HL-60 (cell line): ENCODE data around the gene EML5.

Experiments
- DNase-seq, 2 experiments: peaks; one replicate each; pipeline ENCODE4 v3.0.0-alpha.2; 2010 to 2020; ENCODE audit warnings: low read depth in 1 of 2, low spot score in 1 of 2
- H3K27ac ChIP-seq: fragments of 250-450 bp; sonication (Bioruptor Pico); replicated peaks from 2 replicates; pipeline ENCODE4 v1.5.1; 2020; ENCODE audit warnings: mild to moderate bottlenecking, moderate library complexity
- H3K27me3 ChIP-seq: fragments of 250-450 bp; sonication (Bioruptor Pico); 2 replicates; pipeline ENCODE4 v1.5.1; 2021; ENCODE audit warnings: mild to moderate bottlenecking, moderate library complexity; ENCODE audit not compliant: insufficient read depth, poor library complexity, severe bottlenecking
- H3K4me3 ChIP-seq: replicated peaks from 2 replicates; pipeline ENCODE4 v1.5.1; 2011; ENCODE audit warnings: mild to moderate bottlenecking, control low read depth, low read length; ENCODE audit not compliant: insufficient read depth
- GABPA ChIP-seq: IDR thresholded peaks from 2 replicates; pipeline ENCODE4 v1.6.1; 2012; ENCODE audit warnings: low read depth
- POLR2AphosphoS5 ChIP-seq: IDR thresholded peaks from 2 replicates; pipeline ENCODE4 v1.6.1; 2012; ENCODE audit warnings: low read depth
- SPI1 ChIP-seq: IDR thresholded peaks from 2 replicates; pipeline ENCODE4 v1.6.1; 2012; ENCODE audit warnings: low read depth, mild to moderate bottlenecking, borderline replicate concordance
- TF ChIP-seq, protein P1 (sequence below): IDR thresholded peaks from 2 replicates; pipeline ENCODE4 v1.6.1; 2012; ENCODE audit warnings: low read depth; ENCODE audit not compliant: insufficient replicate concordance
- TF ChIP-seq, protein P2 (sequence below): IDR thresholded peaks from one replicate; pipeline ENCODE4 v1.5.1; 2011; ENCODE audit warnings: low read length, control low read depth, inconsistent platforms; ENCODE audit not compliant: insufficient read depth

The EML5 gene

DNA sequence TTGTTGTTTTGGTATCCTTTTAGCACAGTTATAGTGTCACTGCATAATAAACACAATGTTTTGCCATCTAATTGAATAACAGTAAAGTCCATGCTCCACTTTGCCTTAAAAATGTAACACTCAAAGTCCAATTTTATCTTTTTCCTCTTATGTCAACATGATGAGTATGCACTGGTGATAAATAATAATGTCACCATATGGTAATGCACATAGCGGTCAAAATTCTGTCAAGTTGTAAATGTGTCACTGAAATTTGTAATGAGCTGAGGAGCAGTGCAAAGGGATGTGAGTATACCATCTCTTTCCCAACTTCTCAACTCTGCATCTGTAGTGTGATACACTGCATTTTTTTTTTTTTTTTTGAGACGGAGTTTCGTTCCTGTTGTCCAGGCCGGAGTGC lies 65.7 kb downstream of the EML5 start:
- no peak for DNase-seq

DNA sequence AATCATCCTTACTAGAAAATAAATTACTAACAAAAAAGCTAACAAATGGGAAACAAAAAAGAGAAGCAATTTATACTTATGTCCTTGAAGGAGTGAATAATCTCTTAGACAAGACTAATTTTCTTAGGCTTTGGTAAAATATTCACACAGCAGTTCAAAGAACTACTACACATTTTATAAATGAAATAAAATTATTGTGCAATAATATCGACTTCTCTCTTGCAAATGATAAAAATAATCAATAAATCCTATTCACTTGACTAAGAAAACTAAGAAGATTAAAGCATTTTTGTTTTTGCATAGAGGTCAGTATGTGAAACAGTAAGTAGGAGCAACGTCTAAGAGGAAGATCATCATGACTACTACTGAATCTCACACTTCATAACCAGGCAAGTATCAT lies 82.0 kb downstream of the EML5 start:
- no peak overlapping the region for H3K27ac ChIP-seq
- TF ChIP-seq, protein P1, sequence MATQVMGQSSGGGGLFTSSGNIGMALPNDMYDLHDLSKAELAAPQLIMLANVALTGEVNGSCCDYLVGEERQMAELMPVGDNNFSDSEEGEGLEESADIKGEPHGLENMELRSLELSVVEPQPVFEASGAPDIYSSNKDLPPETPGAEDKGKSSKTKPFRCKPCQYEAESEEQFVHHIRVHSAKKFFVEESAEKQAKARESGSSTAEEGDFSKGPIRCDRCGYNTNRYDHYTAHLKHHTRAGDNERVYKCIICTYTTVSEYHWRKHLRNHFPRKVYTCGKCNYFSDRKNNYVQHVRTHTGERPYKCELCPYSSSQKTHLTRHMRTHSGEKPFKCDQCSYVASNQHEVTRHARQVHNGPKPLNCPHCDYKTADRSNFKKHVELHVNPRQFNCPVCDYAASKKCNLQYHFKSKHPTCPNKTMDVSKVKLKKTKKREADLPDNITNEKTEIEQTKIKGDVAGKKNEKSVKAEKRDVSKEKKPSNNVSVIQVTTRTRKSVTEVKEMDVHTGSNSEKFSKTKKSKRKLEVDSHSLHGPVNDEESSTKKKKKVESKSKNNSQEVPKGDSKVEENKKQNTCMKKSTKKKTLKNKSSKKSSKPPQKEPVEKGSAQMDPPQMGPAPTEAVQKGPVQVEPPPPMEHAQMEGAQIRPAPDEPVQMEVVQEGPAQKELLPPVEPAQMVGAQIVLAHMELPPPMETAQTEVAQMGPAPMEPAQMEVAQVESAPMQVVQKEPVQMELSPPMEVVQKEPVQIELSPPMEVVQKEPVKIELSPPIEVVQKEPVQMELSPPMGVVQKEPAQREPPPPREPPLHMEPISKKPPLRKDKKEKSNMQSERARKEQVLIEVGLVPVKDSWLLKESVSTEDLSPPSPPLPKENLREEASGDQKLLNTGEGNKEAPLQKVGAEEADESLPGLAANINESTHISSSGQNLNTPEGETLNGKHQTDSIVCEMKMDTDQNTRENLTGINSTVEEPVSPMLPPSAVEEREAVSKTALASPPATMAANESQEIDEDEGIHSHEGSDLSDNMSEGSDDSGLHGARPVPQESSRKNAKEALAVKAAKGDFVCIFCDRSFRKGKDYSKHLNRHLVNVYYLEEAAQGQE, result no peak
- TF ChIP-seq, protein P2, sequence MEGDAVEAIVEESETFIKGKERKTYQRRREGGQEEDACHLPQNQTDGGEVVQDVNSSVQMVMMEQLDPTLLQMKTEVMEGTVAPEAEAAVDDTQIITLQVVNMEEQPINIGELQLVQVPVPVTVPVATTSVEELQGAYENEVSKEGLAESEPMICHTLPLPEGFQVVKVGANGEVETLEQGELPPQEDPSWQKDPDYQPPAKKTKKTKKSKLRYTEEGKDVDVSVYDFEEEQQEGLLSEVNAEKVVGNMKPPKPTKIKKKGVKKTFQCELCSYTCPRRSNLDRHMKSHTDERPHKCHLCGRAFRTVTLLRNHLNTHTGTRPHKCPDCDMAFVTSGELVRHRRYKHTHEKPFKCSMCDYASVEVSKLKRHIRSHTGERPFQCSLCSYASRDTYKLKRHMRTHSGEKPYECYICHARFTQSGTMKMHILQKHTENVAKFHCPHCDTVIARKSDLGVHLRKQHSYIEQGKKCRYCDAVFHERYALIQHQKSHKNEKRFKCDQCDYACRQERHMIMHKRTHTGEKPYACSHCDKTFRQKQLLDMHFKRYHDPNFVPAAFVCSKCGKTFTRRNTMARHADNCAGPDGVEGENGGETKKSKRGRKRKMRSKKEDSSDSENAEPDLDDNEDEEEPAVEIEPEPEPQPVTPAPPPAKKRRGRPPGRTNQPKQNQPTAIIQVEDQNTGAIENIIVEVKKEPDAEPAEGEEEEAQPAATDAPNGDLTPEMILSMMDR, result no peak
- no peak for TF ChIP-seq POLR2AphosphoS5
- no peak for TF ChIP-seq GABPA
- TF ChIP-seq SPI1, result no peak
- no peaks in the 10 kb centered on the region for H3K27me3 ChIP-seq
- no peak for DNase-seq
- H3K4me3 ChIP-seq, result no peak overlapping the region

More for the DNA sequence above, 65.7 kb downstream of the EML5 start:
- H3K27me3 ChIP-seq, result no peaks in the 10 kb centered on the region
- no peak overlapping the region for H3K27ac ChIP-seq
- no peak overlapping the region for H3K4me3 ChIP-seq
- TF ChIP-seq, protein P2, result no peak
- TF ChIP-seq SPI1, result no peak
- TF ChIP-seq POLR2AphosphoS5, result no peak
- TF ChIP-seq GABPA, result no peak
- TF ChIP-seq, protein P1, result no peak

DNA sequence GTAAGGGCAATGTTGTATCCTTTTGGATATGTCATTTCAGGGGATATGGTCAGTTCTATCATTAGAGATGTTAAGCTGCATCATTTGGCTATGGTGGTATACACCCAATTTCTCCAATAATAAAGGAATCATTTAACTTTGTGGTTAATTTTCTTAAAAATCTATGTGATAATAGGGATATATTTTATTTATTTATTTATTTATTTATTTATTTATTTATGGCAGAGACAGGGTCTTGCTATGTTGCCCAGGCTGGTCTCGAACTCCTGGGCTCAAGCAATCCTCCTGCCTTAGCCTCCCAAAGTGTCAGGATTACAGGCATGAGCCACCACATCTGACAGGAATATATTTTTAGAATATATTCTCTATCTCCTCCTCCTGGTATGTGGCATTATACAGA lies 85.7 kb downstream of the EML5 start:
- no peak for TF ChIP-seq POLR2AphosphoS5
- TF ChIP-seq GABPA, result no peak
- TF ChIP-seq, protein P1, result no peak
- DNase-seq, result no peak
- no peak overlapping the region for H3K27ac ChIP-seq
- no peak overlapping the region for H3K4me3 ChIP-seq
- H3K27me3 ChIP-seq, result no peaks in the 10 kb centered on the region
